ENCODE data around the gene PIR.

PIR gene

GRCh38 chrX:15434205-15434604 is 58.9 kb downstream of the PIR start:
- H3K27ac ChIP-seq (ENCODE audit: low read length), result no peak overlapping the region
- H3K4me2 ChIP-seq (ENCODE audit: low read length), result no peak overlapping the region
- TF ChIP-seq EZH2phosphoT487 (IDR thresholded peaks at IDR 0.05; ENCODE audit: low read depth), result no peak
- TF ChIP-seq CTCF (IDR thresholded peaks at IDR 0.05; ENCODE audit: low read depth, low read length), result no peak
- H3K4me3 ChIP-seq (ENCODE audit: low read length), result no peak overlapping the region
- H3K27me3 ChIP-seq (ENCODE audit: low read depth, low read length), result no peaks in the 10 kb centered on the region
- H3K9ac ChIP-seq (ENCODE audit: low read length), result no peak overlapping the region
- no peaks in the 10 kb centered on the region for H4K20me1 ChIP-seq (ENCODE audit: insufficient read depth, low read length)
- H3K79me2 ChIP-seq (ENCODE audit: low read length), result no peaks in the 10 kb centered on the region
- H3K36me3 ChIP-seq (replicated peaks; ENCODE audit: low read depth, low read length), result no peaks in the 10 kb centered on the region
- H3K4me1 ChIP-seq (ENCODE audit: low read length), result peaks cover 32% of the 10 kb centered on the region
- no peaks in the 10 kb centered on the region for H3K9me3 ChIP-seq (ENCODE audit: insufficient read depth, low read length)
- H2AFZ ChIP-seq (ENCODE audit: low read depth, low read length), result no peak overlapping the region

- no peak overlapping the region for H3K9ac ChIP-seq (ENCODE audit: low read length)
- H3K79me2 ChIP-seq (ENCODE audit: low read length), result no peaks in the 10 kb centered on the region
- H3K9me3 ChIP-seq (ENCODE audit: insufficient read depth, low read length), result no peaks in the 10 kb centered on the region
- H3K4me3 ChIP-seq (ENCODE audit: low read length), result no peak overlapping the region
- no peaks in the 10 kb centered on the region for H4K20me1 ChIP-seq (ENCODE audit: insufficient read depth, low read length)
- H3K4me2 ChIP-seq (ENCODE audit: low read length), result no peak overlapping the region
- no peak overlapping the region for H2AFZ ChIP-seq (ENCODE audit: low read depth, low read length)
- H3K4me1 ChIP-seq (ENCODE audit: low read length), result peaks cover 4% of the 10 kb centered on the region
- TF ChIP-seq CTCF (IDR thresholded peaks at IDR 0.05; ENCODE audit: low read depth, low read length) (no peak), EZH2phosphoT487 (IDR thresholded peaks at IDR 0.05; ENCODE audit: low read depth) (no peak)
- no peaks in the 10 kb centered on the region for H3K36me3 ChIP-seq (replicated peaks; ENCODE audit: low read depth, low read length)
- no peaks in the 10 kb centered on the region for H3K27me3 ChIP-seq (ENCODE audit: low read depth, low read length)
- H3K27ac ChIP-seq (ENCODE audit: low read length), result no peak overlapping the region
Observed at GRCh38 chrX:15430584-15430983, 62.5 kb downstream of the PIR start.

- H3K27me3 ChIP-seq (ENCODE audit: low read depth, low read length), result no peaks in the 10 kb centered on the region
- no peak overlapping the region for H3K27ac ChIP-seq (ENCODE audit: low read length)
- no peak for TF ChIP-seq CTCF (IDR thresholded peaks at IDR 0.05; ENCODE audit: low read depth, low read length)
- TF ChIP-seq EZH2phosphoT487 (IDR thresholded peaks at IDR 0.05; ENCODE audit: low read depth), result no peak
- H4K20me1 ChIP-seq (ENCODE audit: insufficient read depth, low read length), result no peaks in the 10 kb centered on the region
- H2AFZ ChIP-seq (ENCODE audit: low read depth, low read length), result no peak overlapping the region
- H3K36me3 ChIP-seq (replicated peaks; ENCODE audit: low read depth, low read length), result no peaks in the 10 kb centered on the region
- no peaks in the 10 kb centered on the region for H3K4me1 ChIP-seq (ENCODE audit: low read length)
- H3K79me2 ChIP-seq (ENCODE audit: low read length), result no peaks in the 10 kb centered on the region
- H3K4me3 ChIP-seq (ENCODE audit: low read length), result no peak overlapping the region
- no peaks in the 10 kb centered on the region for H3K9me3 ChIP-seq (ENCODE audit: insufficient read depth, low read length)
- H3K4me2 ChIP-seq (ENCODE audit: low read length), result no peak overlapping the region
- H3K9ac ChIP-seq (ENCODE audit: low read length), result no peak overlapping the region
Observed at GRCh38 chrX:15430076-15430475, 63.1 kb downstream of the PIR start.

- Histone ChIP-seq H3K9ac (ENCODE audit: low read length) (no peak overlapping the region), H3K36me3 (replicated peaks; ENCODE audit: low read depth, low read length) (no peaks in the 10 kb centered on the region), H3K27ac (ENCODE audit: low read length) (no peak overlapping the region), H3K27me3 (ENCODE audit: low read depth, low read length) (no peaks in the 10 kb centered on the region), H3K4me1 (ENCODE audit: low read length) (peaks cover 5% of the 10 kb centered on the region), H3K9me3 (ENCODE audit: insufficient read depth, low read length) (no peaks in the 10 kb centered on the region), H2AFZ (ENCODE audit: low read depth, low read length) (no peak overlapping the region), H3K4me3 (ENCODE audit: low read length) (no peak overlapping the region), H3K4me2 (ENCODE audit: low read length) (no peak overlapping the region), H4K20me1 (ENCODE audit: insufficient read depth, low read length) (no peaks in the 10 kb centered on the region), H3K79me2 (ENCODE audit: low read length) (no peaks in the 10 kb centered on the region)
- no peak for TF ChIP-seq EZH2phosphoT487 (IDR thresholded peaks at IDR 0.05; ENCODE audit: low read depth)
- no peak for TF ChIP-seq CTCF (IDR thresholded peaks at IDR 0.05; ENCODE audit: low read depth, low read length)
Observed at GRCh38 chrX:15425024-15425423, 68.1 kb downstream of the PIR start.
